GM12891 (cell line): ENCODE data around the gene MTM1.

Source experiments
- PAX5 ChIP-seq: IDR thresholded peaks from 2 replicates; pipeline ENCODE4 v1.6.1; 2011; ENCODE audit warnings: low read length, moderate library complexity, mild to moderate bottlenecking; ENCODE audit not compliant: insufficient read depth, severe bottlenecking
- POLR2A ChIP-seq: IDR thresholded peaks from 2 replicates; pipeline ENCODE4 v1.6.1; 2011; ENCODE audit warnings: low read depth, low read length, control low read depth
- TAF1 ChIP-seq: IDR thresholded peaks from 2 replicates; pipeline ENCODE4 v1.6.1; 2011; ENCODE audit warnings: low read depth, low read length, control low read depth

GRCh38 chrX:150568320-150569154 lies at the start of gene MTM1:
- TF ChIP-seq TAF1 = no peak
- TF ChIP-seq PAX5 = no peak
- TF ChIP-seq POLR2A = no peak
